Activated T-cell treated with anti-CD3 and anti-CD28 coated beads, Interleukin-2, amount 50 U/mL, for 1 hour (primary cell): ENCODE results near the gene NPTX2.
"Not testable (repeated sequence)": the region's sequence is repeated elsewhere in the genome, so short reads cannot be mapped to it uniquely, and the experiment has no call there.

Source experiments
- DNase-seq: peaks from one replicate; pipeline ENCODE4 v3.0.0-alpha.2; 2020

NPTX2 gene

GRCh38 chr7:98617051-98617959 lies at the start of gene NPTX2:
Gene NPTX2 (plus strand): TSS chr7:98617285. CDS start chr7:98617462, 177 bp downstream.
- DNase-seq, result no peak

- DNase-seq, result no peak
These were observed 49.1 kb upstream of the NPTX2 start for GRCh38 chr7:98567991-98568390.

GRCh38 chr7:98568891-98569290 lies 48.2 kb upstream of the NPTX2 start:
- no peak for DNase-seq

GRCh38 chr7:98569691-98570337 lies 47.3 kb upstream of the NPTX2 start:
- DNase-seq, result no peak

DNA sequence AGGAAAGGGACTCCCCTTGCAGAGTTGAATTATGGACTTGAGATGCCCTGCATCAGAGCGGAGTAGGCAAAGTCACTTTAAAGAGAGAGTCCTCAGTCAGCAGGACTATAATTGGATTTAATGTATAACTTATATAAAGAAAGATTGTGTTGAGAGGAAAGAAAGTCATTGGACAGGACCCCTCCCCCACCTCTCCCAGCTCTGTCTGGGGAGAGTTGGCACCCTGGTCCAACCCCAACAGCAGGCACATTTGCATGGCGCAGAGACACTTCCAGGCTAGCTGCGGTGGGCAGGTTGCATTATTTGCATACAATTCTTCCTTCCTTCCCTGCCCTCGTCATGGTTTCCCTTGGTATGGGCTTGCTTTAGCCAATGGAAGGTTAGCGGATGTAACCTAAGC lies 46.1 kb upstream of the NPTX2 start:
- no peak for DNase-seq

- DNase-seq, result no peak
These were observed 45.1 kb upstream of the NPTX2 start for GRCh38 chr7:98571986-98572385.

DNA sequence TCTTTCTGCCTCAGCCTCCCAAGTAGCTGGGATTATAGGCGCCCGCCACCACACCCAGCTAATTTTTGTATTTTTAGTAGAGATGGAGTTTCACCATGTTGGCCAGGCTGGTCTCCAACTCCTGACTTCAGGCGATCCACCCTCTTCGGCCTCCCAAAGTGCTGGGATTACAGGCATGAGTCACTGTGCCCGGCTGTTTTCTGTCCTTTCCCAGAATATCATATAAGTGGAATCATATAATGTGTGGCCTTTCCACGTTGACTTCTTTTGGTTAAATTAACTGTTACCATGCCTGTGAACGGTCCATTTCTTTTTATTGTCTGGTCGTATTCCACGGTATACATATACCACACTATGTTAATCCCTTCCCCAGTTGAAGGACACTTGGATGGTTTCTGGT lies 44.4 kb upstream of the NPTX2 start:
- not testable (repeated sequence) for DNase-seq

DNA sequence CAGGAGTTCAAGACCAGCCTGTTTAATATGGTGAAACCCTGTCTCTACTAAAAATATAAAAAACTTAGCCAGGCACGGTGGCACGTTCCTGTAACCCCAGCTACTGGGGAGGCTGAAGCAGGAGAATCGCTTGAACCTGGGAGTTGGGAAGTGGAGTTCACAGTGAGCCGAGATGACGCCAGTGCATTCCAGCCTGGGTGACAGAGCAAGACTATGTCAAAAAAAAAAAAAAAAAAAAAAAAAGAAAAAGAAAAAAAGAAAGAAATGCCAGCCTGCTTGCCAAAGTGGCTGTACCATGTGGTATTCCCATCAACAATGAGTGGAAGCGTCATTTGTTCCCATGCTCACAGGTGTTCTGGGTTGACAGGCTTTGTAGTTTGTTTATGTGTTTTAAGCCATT lies 43.3 kb upstream of the NPTX2 start:
- no peak for DNase-seq

DNA sequence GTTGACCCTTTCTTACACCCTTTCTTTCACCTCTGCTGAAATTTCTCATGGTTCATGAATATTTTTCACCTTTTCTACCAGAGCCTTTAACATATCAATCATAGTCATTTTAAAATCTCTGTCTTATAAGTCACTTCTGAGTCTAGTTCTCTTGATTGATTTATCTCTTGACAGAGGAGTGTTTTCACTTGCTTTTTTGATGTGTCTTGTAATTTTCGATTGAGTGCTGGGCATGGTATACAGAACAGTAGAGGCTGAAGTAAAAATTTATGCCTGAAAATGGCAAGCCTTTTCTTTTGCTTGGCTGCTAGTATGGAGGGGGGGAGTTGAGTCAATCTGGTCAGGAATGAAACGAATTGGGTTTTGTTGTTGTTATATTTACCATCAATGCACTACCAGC lies 41.2 kb upstream of the NPTX2 start:
- no peak for DNase-seq

DNA sequence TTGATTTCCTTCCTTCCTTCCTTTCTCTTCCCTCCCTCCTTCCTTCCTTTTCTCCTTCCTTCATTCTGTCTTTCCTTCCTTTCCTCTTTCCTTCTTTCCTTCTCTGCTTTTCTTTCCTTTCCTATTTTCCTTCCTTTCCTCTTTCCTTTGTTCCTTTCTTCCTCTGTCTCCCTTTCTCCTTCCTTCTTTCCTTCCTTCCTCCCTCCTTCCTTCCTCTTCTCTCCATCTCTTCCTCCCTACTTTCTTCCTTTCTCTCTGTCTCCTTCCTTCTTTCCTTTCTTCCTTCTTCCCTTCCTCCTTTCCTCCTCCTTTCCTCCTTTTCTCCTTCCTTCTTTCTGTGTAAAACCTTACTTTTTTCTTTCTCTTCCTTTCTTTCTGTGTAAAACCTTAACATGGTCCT lies 32.3 kb upstream of the NPTX2 start:
- DNase-seq, result no peak

GRCh38 chr7:98591926-98592325 lies 25.2 kb upstream of the NPTX2 start:
- no peak for DNase-seq

- DNase-seq, result no peak
These were observed 22.7 kb upstream of the NPTX2 start for GRCh38 chr7:98594348-98594747.

DNA sequence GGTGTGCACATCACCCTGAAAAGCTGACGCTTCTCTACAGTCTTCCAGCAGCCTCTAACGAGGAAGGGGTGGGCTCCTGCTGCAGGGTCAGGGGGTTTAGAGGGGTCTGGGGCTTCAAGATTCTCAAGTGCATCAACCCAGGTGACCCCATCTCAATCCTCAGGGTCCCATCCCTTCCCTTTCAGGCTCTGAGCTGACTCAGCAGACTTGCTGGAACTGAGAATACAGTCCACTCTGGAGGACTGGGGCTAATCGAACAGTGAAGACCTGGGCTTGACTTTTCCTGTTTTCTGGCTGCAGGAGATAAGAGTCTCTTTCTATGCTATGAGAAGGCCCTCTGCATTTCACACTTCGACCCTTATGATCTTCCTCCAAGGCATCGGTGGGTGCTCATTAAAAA lies 22.3 kb upstream of the NPTX2 start:
- no peak for DNase-seq

GRCh38 chr7:98598846-98599615 lies 18.1 kb upstream of the NPTX2 start:
- no peak for DNase-seq

DNA sequence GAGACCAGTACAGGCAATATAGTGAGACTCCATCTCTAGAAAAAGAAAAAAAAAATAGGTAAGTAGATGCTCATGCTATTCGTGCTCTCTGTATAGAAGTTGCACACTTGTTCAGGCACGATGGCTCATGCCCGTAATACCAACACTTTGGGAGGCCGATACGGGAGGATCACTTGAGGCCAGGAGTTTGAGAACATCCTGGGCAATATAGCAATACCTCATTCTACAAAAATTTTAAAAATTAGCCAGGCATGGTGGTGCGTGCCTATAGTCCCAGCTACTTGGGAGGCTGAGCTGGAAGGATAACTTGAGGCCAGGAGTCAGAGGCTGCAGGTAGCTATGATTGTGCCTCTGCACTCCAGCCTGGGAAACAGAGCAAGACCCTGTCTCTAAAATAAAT lies 17.2 kb upstream of the NPTX2 start:
- no peak for DNase-seq

DNA sequence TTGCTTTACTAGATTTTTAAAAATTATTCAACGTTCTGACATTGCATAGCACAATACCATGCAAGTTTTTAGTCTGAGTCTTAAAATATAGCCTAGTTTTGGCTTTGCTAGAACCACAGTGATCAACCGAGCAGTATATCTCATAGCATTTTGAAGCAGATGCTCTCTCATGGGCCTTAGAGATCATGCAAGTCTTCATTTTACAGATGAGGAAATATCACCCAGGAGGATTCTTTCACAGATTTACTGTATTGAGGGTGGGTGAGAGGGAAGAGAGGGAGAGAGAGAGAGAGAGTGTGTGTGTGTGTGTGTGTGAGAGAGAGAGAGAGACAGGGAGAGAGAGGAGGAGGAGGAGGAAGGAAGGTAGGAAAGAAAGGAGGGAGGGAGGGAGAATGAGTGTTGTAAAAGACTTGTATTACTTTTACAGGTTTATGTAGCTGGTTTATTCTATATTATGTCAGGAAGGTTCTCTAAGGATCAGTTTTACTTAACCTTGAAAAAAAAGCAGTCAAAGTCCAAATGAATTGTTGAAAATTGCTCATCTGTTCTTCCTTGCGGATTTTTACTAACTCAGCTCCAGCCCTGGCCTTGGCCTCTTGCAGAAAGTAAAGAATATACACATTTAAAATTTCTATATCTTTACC lies 14.2 kb upstream of the NPTX2 start:
- no peak for DNase-seq

DNA sequence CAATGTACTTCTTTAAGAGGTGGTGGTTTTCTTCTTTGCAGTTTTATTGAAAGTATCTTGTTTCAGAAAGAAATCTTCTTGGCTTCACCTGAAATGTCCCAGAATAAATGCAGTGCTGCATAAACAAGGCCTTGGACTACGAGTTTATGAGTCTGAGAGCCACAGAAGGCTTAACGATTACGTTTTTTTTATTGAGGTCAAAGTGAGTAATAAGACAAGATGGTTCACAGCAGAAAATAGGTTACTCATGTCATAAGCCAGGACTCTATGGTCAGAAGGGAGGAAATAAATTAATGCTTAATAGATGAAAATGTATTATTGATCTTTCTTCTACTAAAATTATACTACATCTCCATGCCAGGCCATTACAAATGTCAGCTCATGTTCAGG lies 13.7 kb upstream of the NPTX2 start:
- DNase-seq, result no peak

DNA sequence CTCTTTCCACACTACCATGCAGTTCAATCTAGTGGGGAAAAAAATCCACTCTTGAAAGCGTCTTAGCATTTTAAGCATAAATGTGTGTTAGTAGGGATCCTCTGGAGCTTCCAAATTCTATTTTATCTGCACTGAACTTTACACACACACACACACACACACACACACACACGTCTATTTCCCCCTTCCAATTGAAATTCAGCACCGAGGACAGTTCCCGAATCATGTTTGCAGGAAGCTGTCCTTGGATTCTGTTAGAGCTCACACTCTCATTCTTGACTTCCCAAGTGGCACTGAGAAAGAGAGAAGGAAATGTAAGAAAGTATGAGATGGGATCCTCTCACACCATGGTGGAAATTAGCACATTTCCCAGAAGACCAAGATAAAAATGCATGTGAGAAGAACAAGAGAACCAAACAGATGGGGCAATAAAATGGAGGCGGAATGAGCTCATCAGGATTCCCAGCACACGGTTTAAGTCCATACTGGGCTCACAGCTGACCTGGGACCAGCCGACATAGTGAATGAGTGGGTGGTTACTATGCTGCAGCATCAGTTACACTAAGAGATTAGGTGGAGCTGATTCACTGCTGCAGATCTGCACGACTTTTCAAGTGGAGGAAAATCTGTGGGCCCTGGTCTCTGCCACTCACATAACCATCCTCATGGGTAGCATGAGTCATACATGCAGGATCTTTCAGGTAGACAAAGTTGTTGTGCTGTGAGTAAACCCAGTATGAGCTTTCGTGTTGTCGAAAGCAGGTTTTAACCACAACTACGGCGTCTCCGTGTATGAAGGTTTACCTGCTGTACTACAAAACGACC lies 3.3 kb upstream of the NPTX2 start:
- no peak for DNase-seq

- no peak for DNase-seq
These were observed 569 bp upstream of the NPTX2 start for GRCh38 chr7:98616381-98617050.

DNA sequence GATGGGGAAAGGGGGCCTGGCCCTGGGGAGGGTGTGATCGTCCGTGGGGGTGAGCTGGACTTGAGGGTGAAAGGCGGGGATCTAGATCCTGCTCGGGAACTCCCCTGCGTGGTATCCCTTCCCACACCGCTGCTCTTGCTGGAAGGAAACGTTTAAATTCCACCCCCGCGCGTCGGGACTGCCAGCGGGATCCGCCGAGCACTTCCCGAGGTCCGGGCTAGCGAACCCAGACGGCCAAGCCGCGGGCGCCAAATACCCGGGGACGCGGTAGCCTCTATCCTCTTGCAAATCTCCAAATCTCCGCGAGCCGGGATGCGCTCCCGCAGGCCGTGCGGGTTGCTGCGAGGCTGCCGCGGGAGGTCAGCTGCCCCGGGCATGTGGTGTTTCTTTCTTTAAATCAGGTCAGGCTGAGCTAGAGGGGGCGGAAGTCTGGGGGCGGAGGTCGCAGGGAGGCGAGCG lies 904 bp downstream of the NPTX2 start:
- no peak for DNase-seq

GRCh38 chr7:98618786-98619185 lies 1.7 kb downstream of the NPTX2 start:
- DNase-seq, result no peak
